Activated CD4-positive, alpha-beta T cell treated with anti-CD3 and anti-CD28 coated beads for 4 hours (primary cell): ENCODE data around the gene MUC4.
"Not testable (repeated sequence)": the region's sequence is repeated elsewhere in the genome, so short reads cannot be mapped to it uniquely, and the experiment has no call there.

ENCODE experiments used
- DNase-seq, 2 donors: peaks; one replicate each; pipeline ENCODE4 v3.0.0-alpha.2; 2020

MUC4 gene

DNA sequence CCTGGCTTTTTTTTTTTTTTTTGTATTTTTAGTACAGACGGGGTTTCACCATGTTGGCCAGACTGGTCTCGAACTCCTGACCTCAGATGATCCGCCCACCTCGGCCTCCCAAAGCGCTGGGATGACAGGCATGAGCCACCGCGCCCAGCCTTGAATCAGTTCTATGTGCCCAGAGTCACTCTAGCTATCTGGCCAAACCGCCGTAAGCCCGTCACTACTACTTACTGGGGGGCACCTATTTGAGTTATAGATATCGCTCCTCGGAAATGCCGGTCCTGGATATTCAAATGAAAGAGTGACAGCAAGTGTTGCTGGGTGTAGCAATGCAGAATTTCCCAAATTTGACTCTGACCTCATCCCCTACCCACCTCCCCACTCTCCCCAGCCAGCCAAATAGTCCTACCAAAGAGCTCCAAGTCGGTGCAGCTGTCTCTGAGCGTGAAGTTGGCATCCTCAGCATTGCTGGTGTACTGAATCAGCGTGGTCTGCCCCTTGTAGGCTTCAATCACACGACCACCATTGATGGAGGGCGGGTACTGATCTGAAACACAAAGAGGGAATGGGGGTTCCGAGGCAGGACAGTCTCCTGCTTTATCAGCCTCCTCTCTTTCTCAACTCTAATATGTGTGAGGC is 52.9 kb downstream of the MUC4 start:
- DNase-seq: no peak

DNA sequence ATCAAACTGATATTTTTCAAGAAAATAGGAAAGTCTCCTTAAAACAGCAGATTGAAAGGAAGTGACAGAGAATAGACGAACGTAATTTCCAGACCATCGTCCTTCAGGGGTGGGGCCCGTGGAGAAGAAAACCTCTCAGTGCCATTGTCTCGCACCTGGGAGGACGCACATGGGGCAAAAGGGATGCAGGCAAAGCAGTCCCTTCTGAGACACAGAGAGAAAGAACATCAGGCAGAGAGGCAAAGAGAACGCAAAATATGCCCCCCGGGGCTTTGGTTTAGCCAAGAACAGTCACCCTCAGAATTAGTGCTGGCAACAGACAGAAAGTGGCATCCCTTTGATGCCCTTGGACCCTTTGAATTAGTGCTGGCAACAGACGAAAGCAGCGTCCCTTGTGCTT is 53.9 kb downstream of the MUC4 start:
- no peak for DNase-seq

DNA sequence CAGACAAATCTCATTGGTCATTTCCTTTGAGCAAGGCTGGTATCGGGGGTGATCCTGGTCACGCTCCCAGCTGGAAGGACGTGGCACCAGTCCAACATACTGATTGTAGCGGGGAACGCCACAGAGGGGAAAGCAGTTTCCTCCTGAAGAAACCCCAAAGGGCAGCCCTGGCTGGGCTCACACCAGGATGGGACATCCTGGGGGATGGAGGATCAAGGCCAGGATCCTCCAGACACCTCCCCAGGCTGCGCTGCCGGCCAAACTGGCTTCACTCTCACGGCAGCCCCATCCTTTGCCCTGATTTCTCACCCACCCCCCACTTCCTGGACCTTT is 54.3 kb downstream of the MUC4 start:
- DNase-seq: no peak

DNA sequence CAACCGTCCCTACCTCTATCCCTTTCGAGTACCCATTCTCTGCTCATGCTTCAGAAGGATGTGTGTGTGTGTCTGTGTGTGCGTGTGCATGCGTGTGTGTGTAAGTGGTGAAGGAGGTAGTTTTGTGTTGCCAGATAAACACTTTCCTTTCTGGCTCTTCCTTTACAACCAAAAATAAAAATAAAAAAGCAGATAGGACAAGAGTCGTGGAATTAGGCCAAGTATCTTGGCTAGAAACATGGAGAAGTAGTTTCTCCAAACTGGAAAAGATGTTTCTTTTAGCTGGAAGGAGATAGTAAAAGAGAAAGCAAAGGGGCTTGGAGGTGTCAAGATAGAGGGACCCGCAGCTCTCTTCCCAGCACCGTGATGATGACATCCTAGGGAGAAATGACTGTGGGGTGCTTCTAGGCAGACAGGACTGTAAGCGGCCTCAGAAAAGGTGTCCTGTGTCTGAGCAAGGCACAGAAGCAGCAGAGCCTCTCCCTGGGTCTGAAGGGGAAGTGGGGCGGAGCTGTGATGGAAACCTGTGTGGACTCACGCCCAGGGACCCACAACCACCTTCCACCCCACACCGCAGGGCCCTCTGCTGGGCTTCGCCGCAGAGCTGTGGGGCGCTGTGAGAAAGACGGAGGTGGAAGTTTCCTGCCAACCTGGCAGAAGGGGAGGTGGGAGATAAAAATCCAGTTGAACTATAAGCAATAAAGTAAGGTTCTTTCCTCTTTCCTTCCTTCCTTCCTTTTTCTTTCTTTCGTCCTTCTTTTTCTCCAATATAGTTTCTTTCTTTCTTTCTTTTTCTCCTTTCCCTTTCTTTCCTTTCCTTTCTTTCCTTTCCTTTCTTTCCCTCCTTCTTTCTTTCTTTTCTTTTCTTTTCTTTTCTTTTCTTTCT is 55.7 kb downstream of the MUC4 start:
- DNase-seq: no peak

DNA sequence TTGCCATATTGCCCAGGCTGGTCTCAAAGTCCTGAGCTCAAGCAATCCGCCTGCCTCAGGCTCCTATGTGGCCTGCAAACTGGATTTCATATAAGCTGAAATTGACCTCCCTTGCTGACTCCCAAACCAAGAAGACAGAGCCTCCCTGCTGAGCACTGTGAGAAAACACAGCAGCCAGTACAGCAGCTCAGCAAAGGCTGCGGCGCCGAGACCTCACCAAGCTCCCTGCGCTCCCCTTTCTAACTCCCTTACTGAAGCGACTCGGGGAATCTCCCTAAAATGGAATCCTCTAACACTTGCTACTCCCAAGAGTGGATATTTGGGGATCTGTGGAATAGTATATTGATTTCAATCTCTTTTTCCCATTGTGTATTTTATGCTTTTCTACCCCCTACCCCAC is 56.3 kb downstream of the MUC4 start:
- DNase-seq: no peak

DNA sequence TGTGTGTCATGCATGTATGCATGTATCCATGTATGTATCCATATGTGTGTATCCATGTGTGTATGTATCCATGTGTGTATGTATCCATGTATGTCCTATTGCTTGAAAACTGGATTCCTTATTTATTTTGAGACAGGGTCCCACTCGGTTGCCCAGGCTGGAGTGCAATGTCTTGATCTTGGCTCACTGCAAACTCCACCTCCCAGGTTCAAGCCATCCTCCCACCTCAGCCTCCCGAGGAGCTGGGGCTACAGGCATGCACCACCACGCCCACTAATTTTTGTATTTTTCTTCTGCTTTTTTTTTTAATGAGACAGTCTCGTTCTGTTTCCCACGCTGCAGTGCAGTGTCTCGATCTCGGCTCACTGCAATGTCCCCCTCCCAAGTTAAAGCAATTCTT is 56.8 kb downstream of the MUC4 start:
- no peak for DNase-seq

DNA sequence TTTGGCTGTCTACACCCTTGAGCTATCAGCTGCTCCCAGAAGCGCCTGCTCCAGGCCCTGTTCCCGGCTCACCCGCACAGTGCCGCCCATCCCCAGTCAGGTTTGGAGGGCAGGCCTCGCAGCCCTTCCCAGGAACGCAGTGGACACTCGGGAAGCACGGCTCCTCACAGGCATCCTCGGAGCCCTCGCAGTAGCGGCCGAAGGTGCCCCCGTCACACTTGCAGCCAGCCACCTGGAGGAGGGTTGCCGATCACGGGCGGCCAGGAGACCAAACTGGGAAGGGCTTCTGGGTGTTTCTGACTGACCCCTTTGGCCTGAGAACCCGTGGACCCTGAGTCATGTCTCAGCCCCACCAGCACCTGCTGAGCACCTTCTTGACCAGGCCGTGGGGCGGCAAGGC is 57.6 kb downstream of the MUC4 start:
- DNase-seq: no peak

DNA sequence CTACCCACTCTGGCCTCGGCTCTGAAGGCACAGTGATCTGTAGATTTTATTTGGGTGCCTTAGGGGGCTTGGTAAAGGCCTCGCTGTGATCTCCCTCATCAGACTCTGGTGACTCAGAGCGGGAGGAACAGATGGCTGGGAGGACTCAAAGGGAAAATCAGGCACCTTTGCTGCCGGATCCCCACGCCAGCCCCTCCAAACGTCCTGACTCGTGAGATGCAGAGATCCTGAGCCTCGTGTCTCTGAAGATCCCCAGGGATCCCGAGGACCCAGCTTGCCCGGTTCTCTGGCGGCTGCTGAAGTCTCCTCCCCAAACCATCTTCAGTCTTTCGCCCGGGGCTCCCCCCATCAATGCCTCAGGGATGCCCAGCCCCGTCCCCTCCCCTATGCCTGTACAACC is 58.1 kb downstream of the MUC4 start:
- no peak for DNase-seq

DNA sequence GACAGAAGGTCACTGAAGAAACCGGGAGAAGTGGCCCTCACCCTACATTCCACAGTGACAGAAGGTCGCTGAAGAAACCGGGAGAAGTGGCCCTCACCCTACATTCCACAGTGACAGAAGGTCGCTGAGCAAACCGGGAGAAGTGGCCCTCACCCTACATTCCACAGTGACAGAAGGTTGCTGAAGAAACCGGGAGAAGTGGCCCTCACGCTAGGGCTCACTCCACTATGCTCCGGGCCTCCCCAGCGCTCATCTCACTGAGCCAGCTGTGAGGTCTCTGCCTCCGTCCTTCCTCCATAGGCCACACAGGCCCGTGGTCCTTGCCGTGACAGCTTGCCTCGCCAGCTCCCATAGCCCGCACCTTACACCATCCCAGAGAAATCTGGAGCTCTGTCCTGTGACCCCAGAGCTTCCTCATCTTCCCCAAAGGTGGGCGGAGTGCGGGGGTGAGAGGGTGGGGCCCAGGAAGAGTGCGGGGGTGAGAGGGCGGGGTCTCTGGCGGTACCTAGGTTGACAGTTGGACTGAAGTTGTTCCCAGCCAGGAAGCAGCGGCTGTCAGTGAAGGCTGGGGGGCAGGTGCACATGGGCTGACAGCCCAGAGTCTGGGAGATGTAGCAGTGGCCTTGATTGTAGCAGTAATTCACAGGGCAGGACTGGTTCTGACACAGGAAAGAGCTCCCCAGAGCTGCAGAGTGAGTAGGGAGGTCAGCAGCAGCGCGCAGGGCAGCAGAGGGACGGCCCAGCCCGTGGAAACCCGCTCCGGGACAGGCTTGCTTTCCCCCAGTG is 59.0 kb downstream of the MUC4 start:
- DNase-seq: no peak

DNA sequence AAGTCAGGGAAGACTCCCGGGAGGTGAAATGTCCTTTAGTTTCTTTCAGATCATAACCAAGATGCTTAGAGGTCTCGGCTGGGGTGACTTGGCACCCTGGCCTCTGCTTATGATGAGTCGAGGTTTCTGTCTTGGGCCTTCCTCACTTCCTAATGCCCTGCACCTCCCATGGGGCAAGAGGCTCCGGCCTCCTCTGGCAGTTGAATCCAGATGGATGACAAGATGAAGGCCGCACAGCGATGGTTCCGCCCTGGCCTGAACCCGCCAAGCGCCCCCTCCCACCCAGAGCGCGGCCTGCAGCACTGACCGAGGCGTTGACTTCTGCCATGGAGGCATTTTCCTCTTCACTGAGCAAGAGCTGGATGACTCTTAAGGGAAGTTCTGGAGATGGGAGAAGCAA is 59.7 kb downstream of the MUC4 start:
- DNase-seq: no peak

DNA sequence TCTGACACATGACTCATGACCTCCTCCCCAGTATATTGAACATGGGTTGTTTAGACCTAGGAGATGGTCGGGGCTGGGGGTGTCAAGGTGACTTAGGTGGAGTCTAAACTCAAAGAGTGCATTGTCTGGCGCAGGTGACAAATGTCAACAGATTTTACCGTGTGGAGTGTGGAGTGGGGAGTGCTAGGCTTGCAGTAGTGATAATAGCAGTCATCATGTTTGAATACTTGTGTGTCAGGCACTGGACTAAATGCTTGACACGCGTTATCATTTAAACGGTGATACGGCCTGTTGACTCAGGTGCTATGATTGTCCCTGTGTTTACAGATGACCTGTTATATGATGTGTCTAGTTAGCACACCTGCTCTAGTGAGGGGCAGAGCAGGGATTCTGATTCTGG is 60.2 kb downstream of the MUC4 start:
- DNase-seq: no peak

DNA sequence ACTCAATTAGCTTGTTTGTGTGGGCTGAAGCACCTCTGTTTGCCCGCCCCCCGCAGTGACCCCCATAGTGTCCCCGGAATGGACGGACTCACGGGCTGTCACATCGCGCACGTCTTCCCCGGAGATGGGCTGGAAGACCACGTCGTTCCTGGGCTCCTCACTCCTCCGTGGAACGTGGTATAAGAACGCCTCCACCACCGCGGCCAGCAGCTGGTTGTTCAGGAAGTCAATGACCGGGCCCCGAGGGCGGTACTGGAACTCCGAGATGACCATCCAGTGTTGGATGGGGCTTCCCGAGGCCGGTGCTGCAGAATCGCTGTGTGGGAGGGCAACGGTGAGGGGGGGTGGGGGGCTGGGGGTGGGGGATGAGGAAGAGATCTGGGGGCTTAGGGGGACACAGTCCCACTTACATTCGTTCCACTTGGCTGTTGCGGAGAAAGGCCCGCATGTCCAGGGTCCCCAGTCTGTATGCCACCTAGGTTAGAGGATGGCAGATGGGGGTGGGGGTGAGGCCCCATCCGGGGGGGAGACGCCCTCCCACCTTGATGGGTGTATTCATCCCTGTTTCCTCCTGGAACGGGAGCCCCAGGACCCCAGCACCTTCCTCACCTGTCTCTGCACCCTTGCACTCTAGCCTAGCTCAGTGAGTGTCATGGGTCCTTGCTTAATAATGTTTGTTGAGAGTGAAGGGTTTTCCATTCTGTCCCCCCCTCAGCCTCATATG is 60.8 kb downstream of the MUC4 start:
- no peak for DNase-seq

DNA sequence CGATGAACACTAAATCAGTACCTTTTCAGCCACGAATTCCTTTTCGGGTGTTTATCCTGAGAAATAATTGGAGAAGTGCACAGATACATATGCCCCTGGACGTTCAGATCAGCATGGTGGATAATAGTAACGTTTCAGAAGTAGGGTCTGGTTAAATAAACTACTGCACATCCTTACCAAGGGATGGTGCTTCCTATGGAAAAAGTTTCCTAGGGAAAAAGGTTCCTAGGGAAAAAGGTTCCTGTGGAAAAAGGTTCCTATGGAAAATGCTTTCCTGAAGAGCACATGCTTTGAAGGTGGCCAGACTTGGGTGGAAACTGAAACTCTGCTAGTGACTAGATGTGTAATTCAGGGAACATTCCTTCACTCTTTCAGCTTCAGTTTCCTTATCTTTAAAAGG is 62.6 kb downstream of the MUC4 start:
- DNase-seq: not testable (repeated sequence)

DNA sequence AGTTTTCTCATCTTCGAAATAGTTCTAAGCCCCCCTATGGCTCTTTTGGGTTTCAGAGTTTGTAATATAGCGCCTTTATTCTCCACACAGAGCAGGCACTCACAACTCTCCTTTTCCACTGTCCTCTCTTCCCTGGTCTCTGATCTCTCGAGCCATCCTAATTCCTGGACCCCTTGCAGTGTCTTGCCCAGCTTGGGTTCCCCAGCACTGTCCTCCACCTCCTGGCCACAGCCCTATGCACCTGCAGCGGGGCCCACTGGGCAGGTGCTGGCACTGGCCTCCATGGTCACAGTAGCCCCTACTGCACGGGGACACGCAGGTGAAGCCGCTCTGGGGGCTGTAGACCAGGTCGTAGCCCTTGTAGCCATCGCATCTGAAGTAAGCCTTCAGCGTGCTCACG is 63.1 kb downstream of the MUC4 start:
- DNase-seq: no peak

DNA sequence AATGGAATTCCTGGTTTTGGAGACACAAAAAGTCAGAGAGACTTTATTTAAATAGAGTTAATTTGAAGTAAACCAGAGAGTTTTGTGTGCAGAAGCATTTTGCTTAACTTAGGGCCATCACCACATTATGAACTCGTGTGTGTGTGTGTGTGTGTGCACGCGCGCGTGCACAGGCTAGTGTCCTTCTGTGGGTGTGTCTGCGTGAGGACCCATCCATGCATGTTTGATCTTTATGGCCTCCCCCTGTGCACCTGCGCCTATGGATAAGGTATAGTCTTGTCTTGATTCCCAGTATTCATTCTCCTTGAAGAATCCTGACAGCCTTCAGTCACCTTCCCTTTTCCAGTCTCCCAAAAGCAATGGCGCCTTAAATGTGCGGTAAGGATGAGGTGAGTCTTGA is 65.0 kb downstream of the MUC4 start:
- DNase-seq: no peak

DNA sequence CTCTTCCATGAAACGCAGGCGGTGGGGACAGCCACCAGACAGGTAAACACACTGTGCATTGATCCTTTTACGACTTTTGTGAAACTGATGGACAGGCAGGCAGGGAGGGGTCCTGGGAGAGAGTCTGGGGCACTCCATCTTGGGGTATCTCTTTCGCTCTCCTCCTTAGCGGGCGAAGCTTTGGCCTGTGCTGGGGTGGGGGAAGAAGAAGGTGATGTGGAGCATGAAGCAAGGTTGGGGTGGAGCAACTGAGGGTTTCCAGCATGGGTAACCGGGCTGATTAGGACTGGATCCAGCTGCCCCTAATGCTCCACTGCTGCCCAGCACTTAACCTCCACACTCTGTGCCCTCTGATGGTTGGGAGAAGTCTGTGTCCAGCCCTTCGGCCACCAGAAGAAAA is 65.4 kb downstream of the MUC4 start:
- no peak for DNase-seq

DNA sequence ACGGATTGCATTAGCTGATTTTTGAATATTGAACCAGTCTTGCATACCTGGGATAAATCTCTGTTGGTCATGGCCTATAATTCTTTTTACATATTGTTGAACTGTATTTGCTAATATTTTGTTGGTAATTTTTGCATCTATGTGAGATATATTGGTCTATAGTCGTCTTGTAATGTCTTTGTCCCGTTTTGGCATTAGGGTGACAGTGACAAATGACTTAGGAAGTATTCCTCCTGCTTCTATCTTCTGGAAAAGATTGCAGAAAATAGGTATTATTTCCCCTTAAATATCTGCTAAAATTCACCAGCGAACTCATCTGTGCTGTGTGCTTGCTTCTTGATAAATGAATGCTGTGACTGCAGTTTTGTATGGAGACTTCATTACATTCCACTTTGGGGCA is 67.3 kb downstream of the MUC4 start:
- DNase-seq: no peak

DNA sequence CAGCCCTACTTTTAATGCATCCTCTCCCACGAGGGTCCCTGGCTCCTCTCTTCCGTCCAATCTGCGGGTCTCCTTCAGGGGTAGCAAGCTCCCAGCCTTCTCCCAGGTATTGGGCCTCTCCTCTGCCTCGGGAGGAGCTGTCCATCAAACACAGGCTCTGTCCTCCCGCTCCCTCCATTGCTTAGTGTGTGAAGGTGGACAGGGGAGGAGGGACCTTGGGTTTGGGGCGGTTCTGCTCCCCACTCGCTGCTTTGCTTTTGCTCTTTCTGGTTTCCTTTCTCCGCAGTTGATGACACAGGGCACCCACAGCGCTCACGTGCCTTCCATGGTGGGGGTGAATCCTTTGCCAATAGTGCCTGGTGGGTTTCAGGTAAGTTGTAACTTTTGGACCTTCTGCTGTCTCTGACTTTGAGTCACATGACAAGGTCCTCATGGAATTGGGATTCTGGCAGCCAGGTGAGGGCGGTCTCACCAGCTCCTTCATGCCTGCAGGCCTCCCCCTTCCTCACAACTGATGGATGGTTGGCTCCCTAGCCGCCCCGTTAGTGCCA is 72.1 kb downstream of the MUC4 start:
- no peak for DNase-seq

DNA sequence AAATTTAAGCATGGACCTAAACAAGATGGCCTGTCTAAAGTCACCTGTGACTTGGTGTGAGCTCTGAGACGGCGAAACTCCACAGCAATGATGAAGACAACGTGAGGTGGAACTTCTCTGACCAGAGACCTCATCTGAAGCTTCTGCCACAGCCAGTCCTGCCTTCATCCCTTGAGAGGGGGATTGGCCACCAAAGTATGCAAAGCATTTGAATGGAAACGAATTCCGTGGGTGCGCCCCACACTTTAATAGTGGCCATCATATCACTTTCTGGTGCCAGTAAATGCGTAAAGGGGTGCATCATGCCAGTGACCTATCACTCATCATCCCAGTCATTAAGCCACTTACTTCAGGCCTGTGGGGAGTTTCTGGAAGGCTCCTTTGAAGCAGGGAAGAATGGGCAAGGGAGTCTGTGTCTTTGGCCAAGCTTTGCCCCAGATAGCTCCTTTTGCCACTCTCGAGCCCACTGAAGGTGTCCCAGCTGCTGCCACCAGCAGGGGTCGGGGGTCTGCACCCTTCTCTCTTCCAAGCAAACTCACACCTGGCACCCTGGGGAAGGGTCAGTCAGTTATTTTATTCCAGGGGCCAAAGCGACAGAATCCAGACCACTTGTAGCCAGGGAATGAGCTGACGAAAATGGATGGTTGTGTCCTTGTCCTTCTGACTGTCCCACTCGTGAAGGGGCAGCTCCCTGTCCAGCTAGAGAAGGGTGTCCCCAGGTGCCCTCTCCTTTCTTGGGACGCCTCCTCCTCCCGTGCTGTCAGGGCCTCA is 73.3 kb downstream of the MUC4 start:
- DNase-seq: no peak

DNA sequence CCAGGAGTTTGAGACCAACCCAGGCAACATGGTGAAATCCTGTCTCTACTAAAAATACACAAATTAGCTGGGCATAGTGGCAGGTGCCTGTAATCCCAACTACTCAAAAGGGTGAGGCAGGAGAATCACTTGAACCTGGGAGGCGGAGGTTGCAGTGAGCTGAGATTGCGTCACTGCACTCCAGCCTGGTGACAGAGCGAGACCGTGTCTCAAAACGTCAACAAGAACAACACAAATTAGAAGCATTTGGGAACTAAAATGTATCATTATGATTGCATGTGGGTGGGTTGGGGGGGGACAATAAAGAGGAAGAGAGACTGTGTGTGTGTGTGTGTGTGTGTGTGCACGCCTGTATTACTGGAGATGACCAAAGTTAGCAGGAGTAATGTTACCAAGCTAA is 73.9 kb downstream of the MUC4 start:
- DNase-seq: not testable (repeated sequence)

DNA sequence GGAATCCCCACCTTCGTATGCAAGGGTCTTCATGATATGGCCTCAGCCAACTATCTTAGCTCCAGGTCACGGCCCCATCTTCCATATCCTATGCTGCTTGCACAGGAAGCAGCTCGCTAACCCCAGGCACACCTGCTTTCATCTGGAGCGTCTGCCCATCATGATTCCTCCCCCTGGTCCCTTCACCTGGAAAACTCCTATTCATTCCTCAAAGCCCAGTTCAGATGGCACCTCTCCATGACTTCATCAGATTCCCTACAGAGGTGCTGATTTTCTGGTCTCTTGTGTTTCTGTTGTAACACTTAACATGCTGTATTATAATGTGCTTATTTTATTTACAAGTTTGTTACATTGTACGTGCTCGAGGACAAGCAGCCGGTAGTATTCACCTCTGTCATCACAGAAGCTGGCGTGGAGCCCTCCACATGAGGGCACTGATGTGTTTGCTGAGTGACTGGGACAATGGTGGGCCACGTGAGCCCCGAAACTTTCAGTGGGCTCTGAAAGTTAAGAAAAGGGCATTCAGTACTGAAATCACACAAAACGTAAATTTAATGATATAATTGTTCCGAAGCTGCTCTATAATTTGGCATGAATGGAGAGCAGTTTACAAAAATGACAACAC is 74.8 kb downstream of the MUC4 start:
- no peak for DNase-seq
